GM10847 (cell line): ENCODE measurements around the gene KRT15.

Experiments used
- POLR2A ChIP-seq: IDR thresholded peaks from 2 replicates; pipeline ENCODE4 v1.6.1; 2011; ENCODE audit not compliant: insufficient read length; ENCODE audit errors: extremely low read depth

The KRT15 gene

GRCh38 chr17:41518789-41519449 lies at the start of gene KRT15:
Gene KRT15, minus strand, starts transcription at chr17:41518890. Its CDS starts 63 bp downstream, at chr17:41518827.
- no peak for TF ChIP-seq POLR2A

- no peak for TF ChIP-seq POLR2A
Measured at GRCh38 chr17:41567317-41567716, 48.6 kb upstream of the KRT15 start.

GRCh38 chr17:41565338-41565737 lies 46.6 kb upstream of the KRT15 start:
- no peak for TF ChIP-seq POLR2A

GRCh38 chr17:41563607-41564170 lies 45.0 kb upstream of the KRT15 start:
- no peak for TF ChIP-seq POLR2A

- TF ChIP-seq POLR2A: no peak
Measured at GRCh38 chr17:41561554-41561953, 42.9 kb upstream of the KRT15 start.

- TF ChIP-seq POLR2A: no peak
Measured at GRCh38 chr17:41559548-41559947, 40.9 kb upstream of the KRT15 start.

- TF ChIP-seq POLR2A: no peak
Measured at GRCh38 chr17:41556931-41557330, 38.2 kb upstream of the KRT15 start.

- TF ChIP-seq POLR2A: no peak
Measured at GRCh38 chr17:41556306-41556705, 37.6 kb upstream of the KRT15 start.

- no peak for TF ChIP-seq POLR2A
Measured at GRCh38 chr17:41555105-41555887, 36.6 kb upstream of the KRT15 start.

- TF ChIP-seq POLR2A: no peak
Measured at GRCh38 chr17:41553987-41554680, 35.4 kb upstream of the KRT15 start.

GRCh38 chr17:41553176-41553575 lies 34.5 kb upstream of the KRT15 start:
- TF ChIP-seq POLR2A: no peak

- no peak for TF ChIP-seq POLR2A
Measured at GRCh38 chr17:41552455-41552854, 33.8 kb upstream of the KRT15 start.

GRCh38 chr17:41551365-41551764 lies 32.7 kb upstream of the KRT15 start:
- TF ChIP-seq POLR2A: no peak

- no peak for TF ChIP-seq POLR2A
Measured at GRCh38 chr17:41549596-41550039, 30.9 kb upstream of the KRT15 start.

- TF ChIP-seq POLR2A: no peak
Measured at GRCh38 chr17:41548844-41549595, 30.3 kb upstream of the KRT15 start.
